Measurements from ENCODE around the gene ZNF160. TPM values are rescaled to one million over a fixed set of nuclear protein-coding genes. Genes with fewer than 3 reads are reported as not detected.
"Not testable (repeated sequence)": the region's sequence is repeated elsewhere in the genome, so short reads cannot be mapped to it uniquely, and the experiment has no call there.

ZNF160 gene
- polyA plus RNA-seq, 1 of the 3 experiments (the other 2 are of a cell fraction) = 10.1 TPM

DNA sequence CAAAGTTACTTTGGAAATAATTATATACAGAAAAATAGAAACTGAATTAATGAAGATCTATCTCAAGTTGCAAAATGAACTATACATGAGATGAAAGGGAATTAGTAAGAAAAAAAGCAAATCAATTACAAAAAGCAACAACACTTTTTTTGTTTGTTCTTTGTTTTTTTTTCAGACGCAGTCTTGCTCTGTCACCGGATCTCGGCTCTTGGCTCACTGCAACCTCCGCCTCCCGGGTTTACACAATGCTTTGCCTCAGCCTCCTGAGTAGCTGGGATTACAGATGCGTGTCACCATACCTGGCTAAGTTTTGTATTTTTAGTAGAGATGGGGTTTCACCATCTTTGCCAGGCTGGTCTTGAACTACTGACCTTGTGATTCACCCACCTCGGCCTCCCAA is 27.3 kb upstream of the ZNF160 start:
- H3K27ac ChIP-seq (ENCODE audit: low read depth in 2 of 2, low read length in 1 of 2) = no peak overlapping the region
- no peak overlapping the region for H2AFZ ChIP-seq (ENCODE audit: low read depth)
- no peaks in the 10 kb centered on the region for H3F3A ChIP-seq (replicated peaks; ENCODE audit: insufficient read depth)
- no peaks in the 10 kb centered on the region; the same call in 1 of the 2 replicates for H3K9me3 ChIP-seq
- H3K27me3 ChIP-seq (ENCODE audit: insufficient read depth) = no peaks in the 10 kb centered on the region
- H3K4me2 ChIP-seq = no peak overlapping the region
- CTCF ChIA-PET = no interaction called here
- H3K4me3 ChIP-seq (ENCODE audit: low read depth in 2 of 2, low read length in 1 of 2) = no peak overlapping the region
- TF ChIP-seq FOXJ3 (CRISPR knock-in tag; IDR thresholded peaks at IDR 0.05) = no peak
- no peak for TF ChIP-seq IRF3 (IDR thresholded peaks at IDR 0.05; ENCODE audit: low read depth, low read length)
- no peak for TF ChIP-seq MXI1 (IDR thresholded peaks at IDR 0.05; ENCODE audit: low read depth, low read length)
- TF ChIP-seq FOSL2 (IDR thresholded peaks at IDR 0.05; ENCODE audit: borderline replicate concordance, low read depth) = no peak
- TF ChIP-seq POLR2AphosphoS5 (IDR thresholded peaks at IDR 0.05; ENCODE audit: low read depth, low read length) = no peak
- no peak for TF ChIP-seq MEF2A (IDR thresholded peaks at IDR 0.05; ENCODE audit: borderline replicate concordance, low read depth)
- no peak for TF ChIP-seq ELF1 (IDR thresholded peaks at IDR 0.05)
- TF ChIP-seq, protein P1, sequence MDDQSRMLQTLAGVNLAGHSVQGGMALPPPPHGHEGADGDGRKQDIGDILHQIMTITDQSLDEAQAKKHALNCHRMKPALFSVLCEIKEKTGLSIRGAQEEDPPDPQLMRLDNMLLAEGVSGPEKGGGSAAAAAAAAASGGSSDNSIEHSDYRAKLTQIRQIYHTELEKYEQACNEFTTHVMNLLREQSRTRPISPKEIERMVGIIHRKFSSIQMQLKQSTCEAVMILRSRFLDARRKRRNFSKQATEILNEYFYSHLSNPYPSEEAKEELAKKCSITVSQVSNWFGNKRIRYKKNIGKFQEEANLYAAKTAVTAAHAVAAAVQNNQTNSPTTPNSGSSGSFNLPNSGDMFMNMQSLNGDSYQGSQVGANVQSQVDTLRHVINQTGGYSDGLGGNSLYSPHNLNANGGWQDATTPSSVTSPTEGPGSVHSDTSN (IDR thresholded peaks at IDR 0.05) = no peak
- TF ChIP-seq EP300 (IDR thresholded peaks at IDR 0.05; ENCODE audit: borderline replicate concordance in 1 of 2, low read depth in 1 of 2, low read length in 1 of 2) = no peak
- no peak for TF ChIP-seq EZH2phosphoT487 (IDR thresholded peaks at IDR 0.05; ENCODE audit: borderline replicate concordance, low read depth)
- no peak for TF ChIP-seq RAD21 (IDR thresholded peaks at IDR 0.05; ENCODE audit: low read length)
- no peak for TF ChIP-seq ZBTB33 (IDR thresholded peaks at IDR 0.05; ENCODE audit: borderline replicate concordance, low read depth)
- TF ChIP-seq USF2 (IDR thresholded peaks at IDR 0.05; ENCODE audit: borderline replicate concordance, low read depth, low read length) = no peak
- TF ChIP-seq TCF12 (IDR thresholded peaks at IDR 0.05) = no peak
- no peak overlapping the region for H3K9ac ChIP-seq
- H3K79me2 ChIP-seq (ENCODE audit: insufficient read depth) = no peaks in the 10 kb centered on the region
- no peak for DNase-seq
- no peaks in the 10 kb centered on the region for H4K20me1 ChIP-seq (ENCODE audit: insufficient read depth)
- POLR2A ChIA-PET = no interaction called here
- WGBS (ENCODE audit: low lambda C conversion rate) = 83% methylated on average over 7 of the region's 7 CpGs
- peaks cover 0 to 5% of the 10 kb centered on the region in 2 experiments; a peak in 1 of 4 replicates for H3K4me1 ChIP-seq (ENCODE audit: control insufficient read depth in 1 of 2, insufficient read depth in 2 of 2, low read depth in 1 of 2, low read length in 1 of 2)
- H3K36me3 ChIP-seq (replicated peaks in 1 of 2; ENCODE audit: control insufficient read depth in 1 of 2, insufficient read depth in 2 of 2, low read length in 1 of 2) = no peaks in the 10 kb centered on the region
- no peaks in the 10 kb centered on the region for H3K9me2 ChIP-seq

- POLR2A ChIA-PET; DNase-seq; H3K4me1 ChIP-seq (ENCODE audit: control insufficient read depth in 1 of 2, insufficient read depth in 2 of 2, low read depth in 1 of 2, low read length in 1 of 2); H3K9me2 ChIP-seq; H4K20me1 ChIP-seq (ENCODE audit: insufficient read depth); H3K4me3 ChIP-seq (ENCODE audit: low read depth in 2 of 2, low read length in 1 of 2); CTCF ChIA-PET; H3K27ac ChIP-seq (ENCODE audit: low read depth in 2 of 2, low read length in 1 of 2); H3F3A ChIP-seq (replicated peaks; ENCODE audit: insufficient read depth); H3K79me2 ChIP-seq (ENCODE audit: insufficient read depth); H2AFZ ChIP-seq (ENCODE audit: low read depth); H3K4me2 ChIP-seq; H3K27me3 ChIP-seq (ENCODE audit: insufficient read depth); H3K9ac ChIP-seq; H3K36me3 ChIP-seq (replicated peaks in 1 of 2; ENCODE audit: control insufficient read depth in 1 of 2, insufficient read depth in 2 of 2, low read length in 1 of 2); H3K9me3 ChIP-seq: not testable (repeated sequence)
- 47% methylated on average over 8 of the region's 15 CpGs for WGBS (ENCODE audit: low lambda C conversion rate)
These were observed 23.7 kb upstream of the ZNF160 start for GRCh38 chr19:53126733-53127526.

All from SK-N-SH (cell line).